Transverse colon (tissue), 4 donors: Measurements from ENCODE around the gene RUVBL1. TPM values are rescaled to one million over a fixed set of nuclear protein-coding genes. Genes with fewer than 3 reads are reported as not detected.

Experiments used
- DNase-seq: peaks from one replicate; pipeline ENCODE4 v3.0.0-alpha.2; 2019
- H3K27ac ChIP-seq, 4 donors: fragments of 200-600 bp; sonication (generic); 2 replicates each; pipeline ENCODE4 v1.5.1; 2016 to 2018; ENCODE audit warnings: inconsistent platforms in 4 of 4
- H3K27me3 ChIP-seq: fragments of 200-600 bp; sonication (generic); 2 replicates; pipeline ENCODE4 v1.5.1; 2017; ENCODE audit warnings: inconsistent platforms
- H3K36me3 ChIP-seq, 4 donors: fragments of 200-600 bp; sonication (generic); 2 replicates each; pipeline ENCODE4 v1.5.1; 2017 to 2019; ENCODE audit warnings: inconsistent platforms in 4 of 4
- H3K4me1 ChIP-seq, 4 donors: fragments of 200-600 bp; sonication (generic); 2 replicates each; pipeline ENCODE4 v1.5.1; 2017 to 2020; ENCODE audit warnings: inconsistent platforms in 4 of 4
- H3K4me3 ChIP-seq, 4 donors: fragments of 200-600 bp; sonication (generic); 1 replicate in 1 of 4; 2 replicates in 3 of 4; pipeline versions ENCODE4 v1.5.1 to v1.6.1; 2017 to 2019; ENCODE audit warnings: inconsistent platforms in 4 of 4
- H3K9me3 ChIP-seq, 2 donors: fragments of 200-600 bp; sonication (generic); 2 replicates each; pipeline ENCODE4 v1.5.1; 2017 to 2019; ENCODE audit warnings: inconsistent platforms in 2 of 2
- EP300 ChIP-seq: sonication (generic); formaldehyde crosslinking; IDR thresholded peaks from one replicate; pipeline ENCODE4 v1.6.1; 2017; ENCODE audit warnings: antibody characterized with exemption, low read depth
- POLR2A ChIP-seq: fragments of 450-650 bp; IDR thresholded peaks from one replicate; pipeline ENCODE4 v1.6.1; 2016; ENCODE audit warnings: antibody characterized with exemption, mild to moderate bottlenecking, moderate library complexity
- POLR2AphosphoS5 ChIP-seq, 3 donors: sonication (generic); formaldehyde crosslinking; IDR thresholded peaks; one replicate each; pipeline ENCODE4 v1.6.1; 2016; ENCODE audit warnings: antibody characterized with exemption in 3 of 3
- WGBS, 2 donors: methylation state at CpG; one replicate each; pipeline ENCODE4 v1.1.5; 2018; ENCODE audit warnings: low coverage in 1 of 2; 5-methylcytosine and 5-hydroxymethylcytosine counted together
- in situ Hi-C, 4 donors: fragments of 200-750 bp; cut with MboI; loops; one replicate each; pipeline versions ENCODE4 v1.15.0 to v1.15.1; 2017; ENCODE audit warnings: low sequenced_read_pairs in 3 of 4, low pct_ligation_motif_present in 1 of 4, low pct_unique_long_range_greater_than_20kb in 1 of 4
- intact Hi-C: fragments of 100-400 bp; cut with DNase I; formaldehyde crosslinking; loops from one replicate; pipeline ENCODE4 v1.15.1; 2023; ENCODE audit warnings: low total_unique reads
- total RNA-seq, 4 donors: library from RNA; depleted of rRNA; stranded (reverse); fragments of >200 nt; gene quantifications; one replicate each; pipeline ENCODE4 v1.1.0, GENCODE V29; 2016
- TF ChIP-seq, protein P1 (sequence below), 5 experiments: fragments of 200-600 bp in 3 of 5; fragments of 450-650 bp in 2 of 5; sonication (generic) in 3 of 5; IDR thresholded peaks; 1 replicate in 2 of 5; 2 replicates in 3 of 5; pipeline ENCODE4 v1.5.1; 2016 to 2017; ENCODE audit warnings: antibody characterized with exemption in 5 of 5, inconsistent platforms in 3 of 5, mild to moderate bottlenecking in 2 of 5, moderate library complexity in 1 of 5

The RUVBL1 gene
- total RNA-seq, 4 donors from 2014 or later: 1.4 to 16.4 (median 10.1) TPM; not detected in 1

- Histone ChIP-seq H3K27ac (no peak overlapping the region), H3K9me3 (no peaks in the 10 kb centered on the region), H3K4me1 (peaks cover 0 to 5% (median 0%) of the 10 kb centered on the region in 4 donors), H3K27me3 (no peaks in the 10 kb centered on the region), H3K36me3 (peaks cover 0 to 10% (median 0%) of the 10 kb centered on the region in 4 donors), H3K4me3 (no peak overlapping the region)
- TF ChIP-seq POLR2A (no peak), EP300 (no peak), POLR2AphosphoS5 (IDR thresholded peaks at IDR 0.05) (no peak)
- TF ChIP-seq, protein P1, sequence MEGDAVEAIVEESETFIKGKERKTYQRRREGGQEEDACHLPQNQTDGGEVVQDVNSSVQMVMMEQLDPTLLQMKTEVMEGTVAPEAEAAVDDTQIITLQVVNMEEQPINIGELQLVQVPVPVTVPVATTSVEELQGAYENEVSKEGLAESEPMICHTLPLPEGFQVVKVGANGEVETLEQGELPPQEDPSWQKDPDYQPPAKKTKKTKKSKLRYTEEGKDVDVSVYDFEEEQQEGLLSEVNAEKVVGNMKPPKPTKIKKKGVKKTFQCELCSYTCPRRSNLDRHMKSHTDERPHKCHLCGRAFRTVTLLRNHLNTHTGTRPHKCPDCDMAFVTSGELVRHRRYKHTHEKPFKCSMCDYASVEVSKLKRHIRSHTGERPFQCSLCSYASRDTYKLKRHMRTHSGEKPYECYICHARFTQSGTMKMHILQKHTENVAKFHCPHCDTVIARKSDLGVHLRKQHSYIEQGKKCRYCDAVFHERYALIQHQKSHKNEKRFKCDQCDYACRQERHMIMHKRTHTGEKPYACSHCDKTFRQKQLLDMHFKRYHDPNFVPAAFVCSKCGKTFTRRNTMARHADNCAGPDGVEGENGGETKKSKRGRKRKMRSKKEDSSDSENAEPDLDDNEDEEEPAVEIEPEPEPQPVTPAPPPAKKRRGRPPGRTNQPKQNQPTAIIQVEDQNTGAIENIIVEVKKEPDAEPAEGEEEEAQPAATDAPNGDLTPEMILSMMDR (IDR thresholded peaks at IDR 0.05): no peak
- intact Hi-C loops: no loop called here
- in situ Hi-C loops: no loop called here
- 90 to 94% methylated on average over 5 to 8 of the region's 8 CpGs for WGBS, 2 donors
- DNase-seq: no peak
These were observed 15.8 kb downstream of the RUVBL1 start for GRCh38 chr3:128107834-128108233.

DNA sequence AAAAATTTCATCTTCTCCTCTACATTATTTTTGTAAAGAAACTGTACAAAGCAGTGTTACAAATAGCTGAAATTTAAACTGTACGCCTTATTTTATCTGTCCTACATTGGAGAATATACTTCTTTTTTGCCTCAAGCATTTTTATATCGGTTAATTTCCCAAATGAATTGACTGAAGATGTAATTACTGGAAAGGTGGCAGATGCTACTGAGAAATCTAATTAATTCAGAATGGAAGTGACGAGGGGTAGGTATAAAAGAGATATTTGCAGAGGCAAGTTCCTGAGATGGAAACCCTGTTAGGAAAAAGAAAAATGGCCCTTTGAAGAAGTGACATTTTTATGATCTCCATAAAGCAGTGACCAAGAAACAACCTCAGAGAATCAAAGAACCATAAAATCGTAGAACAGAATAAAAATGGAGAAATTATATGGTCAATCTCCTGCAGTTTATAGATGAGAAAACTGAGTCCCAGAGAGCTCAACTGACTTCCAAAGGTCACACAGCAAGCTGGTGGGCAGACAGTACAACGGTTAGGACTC, 20.4 kb downstream of the RUVBL1 start:
- Histone ChIP-seq H3K9me3 (no peaks in the 10 kb centered on the region), H3K4me1 (peaks cover 0 to 5% (median under 1%) of the 10 kb centered on the region in 4 donors), H3K36me3 (peaks cover 0 to 4% (median 0%) of the 10 kb centered on the region in 4 donors), H3K4me3 (no peak overlapping the region), H3K27me3 (no peaks in the 10 kb centered on the region), H3K27ac (no peak overlapping the region)
- 75 to 78% methylated on average over 5 of the region's 5 CpGs for WGBS, 2 donors
- TF ChIP-seq POLR2AphosphoS5 (IDR thresholded peaks at IDR 0.05) (no peak), EP300 (no peak), POLR2A (no peak)
- TF ChIP-seq, protein P1 (IDR thresholded peaks at IDR 0.05): no peak
- in situ Hi-C loops: no loop called here
- no peak for DNase-seq
- intact Hi-C loops: no loop called here

- Histone ChIP-seq H3K36me3 (peaks cover 0 to 4% (median 0%) of the 10 kb centered on the region in 4 donors), H3K4me3 (no peak overlapping the region), H3K27ac (no peak overlapping the region), H3K4me1 (peaks cover 0 to 9% (median 2%) of the 10 kb centered on the region in 4 donors), H3K27me3 (no peaks in the 10 kb centered on the region), H3K9me3 (no peaks in the 10 kb centered on the region)
- in situ Hi-C loops: no loop called here
- 83 to 97% methylated on average over 1 to 2 of the region's 2 CpGs for WGBS, 2 donors
- DNase-seq: no peak
- intact Hi-C loops: no loop called here
- TF ChIP-seq POLR2AphosphoS5 (IDR thresholded peaks at IDR 0.05) (no peak), POLR2A (no peak), EP300 (no peak)
- TF ChIP-seq, protein P1 (IDR thresholded peaks at IDR 0.05): no peak
These were observed 23.0 kb downstream of the RUVBL1 start for GRCh38 chr3:128100638-128101037.

GRCh38 chr3:128100161-128100560, 23.5 kb downstream of the RUVBL1 start:
- H3K9me3 ChIP-seq: no peaks in the 10 kb centered on the region
- no peak overlapping the region for H3K4me3 ChIP-seq
- intact Hi-C loops (no loop called here), in situ Hi-C loops (no loop called here)
- no peak for DNase-seq
- WGBS, 2 donors: 85% methylated on average over 3 of the region's 3 CpGs; no CpG with 5 or more reads in 1 of the 2 donors
- no peak for TF ChIP-seq POLR2A
- TF ChIP-seq, protein P1 (IDR thresholded peaks at IDR 0.05): no peak
- no peak for TF ChIP-seq POLR2AphosphoS5 (IDR thresholded peaks at IDR 0.05)
- no peak for TF ChIP-seq EP300
- no peak overlapping the region for H3K27ac ChIP-seq
- peaks cover 0 to 4% (median 0%) of the 10 kb centered on the region in 4 donors for H3K36me3 ChIP-seq
- H3K4me1 ChIP-seq: peaks cover 0 to 9% (median 2%) of the 10 kb centered on the region in 4 donors
- no peaks in the 10 kb centered on the region for H3K27me3 ChIP-seq
